ENCODE results near the gene NUP62CL. TPM values are rescaled to one million over a fixed set of nuclear protein-coding genes. Genes with fewer than 3 reads are reported as not detected.

NUP62CL gene
- polyA plus RNA-seq, 1 donor from 2014 or later, result 1.9 TPM

GRCh38 chrX:107154787-107155620 is 51.2 kb downstream of the NUP62CL start:
- H4K20me1 ChIP-seq (ENCODE audit: insufficient read depth), result no peaks in the 10 kb centered on the region
- no peak overlapping the region for H2AFZ ChIP-seq (ENCODE audit: low read depth, low read length)
- TF ChIP-seq EZH2 (IDR thresholded peaks at IDR 0.05; ENCODE audit: borderline replicate concordance, insufficient read depth, low read length, poor library complexity, severe bottlenecking) (no peak), EP300 (conservative IDR thresholded peaks at IDR 0.05; ENCODE audit: poor library complexity, severe bottlenecking) (no peak), MXI1 (conservative IDR thresholded peaks at IDR 0.05; ENCODE audit: poor library complexity, severe bottlenecking) (no peak), RAD21 (conservative IDR thresholded peaks at IDR 0.05) (no peak), SMC3 (conservative IDR thresholded peaks at IDR 0.05; ENCODE audit: poor library complexity) (no peak), POLR2AphosphoS5 (IDR thresholded peaks at IDR 0.05) (no peak), CTCF (IDR thresholded peaks at IDR 0.05; ENCODE audit: poor library complexity, severe bottlenecking) (no peak), TAF1 (IDR thresholded peaks at IDR 0.05; ENCODE audit: low read depth) (no peak)
- TF ChIP-seq, protein P1, sequence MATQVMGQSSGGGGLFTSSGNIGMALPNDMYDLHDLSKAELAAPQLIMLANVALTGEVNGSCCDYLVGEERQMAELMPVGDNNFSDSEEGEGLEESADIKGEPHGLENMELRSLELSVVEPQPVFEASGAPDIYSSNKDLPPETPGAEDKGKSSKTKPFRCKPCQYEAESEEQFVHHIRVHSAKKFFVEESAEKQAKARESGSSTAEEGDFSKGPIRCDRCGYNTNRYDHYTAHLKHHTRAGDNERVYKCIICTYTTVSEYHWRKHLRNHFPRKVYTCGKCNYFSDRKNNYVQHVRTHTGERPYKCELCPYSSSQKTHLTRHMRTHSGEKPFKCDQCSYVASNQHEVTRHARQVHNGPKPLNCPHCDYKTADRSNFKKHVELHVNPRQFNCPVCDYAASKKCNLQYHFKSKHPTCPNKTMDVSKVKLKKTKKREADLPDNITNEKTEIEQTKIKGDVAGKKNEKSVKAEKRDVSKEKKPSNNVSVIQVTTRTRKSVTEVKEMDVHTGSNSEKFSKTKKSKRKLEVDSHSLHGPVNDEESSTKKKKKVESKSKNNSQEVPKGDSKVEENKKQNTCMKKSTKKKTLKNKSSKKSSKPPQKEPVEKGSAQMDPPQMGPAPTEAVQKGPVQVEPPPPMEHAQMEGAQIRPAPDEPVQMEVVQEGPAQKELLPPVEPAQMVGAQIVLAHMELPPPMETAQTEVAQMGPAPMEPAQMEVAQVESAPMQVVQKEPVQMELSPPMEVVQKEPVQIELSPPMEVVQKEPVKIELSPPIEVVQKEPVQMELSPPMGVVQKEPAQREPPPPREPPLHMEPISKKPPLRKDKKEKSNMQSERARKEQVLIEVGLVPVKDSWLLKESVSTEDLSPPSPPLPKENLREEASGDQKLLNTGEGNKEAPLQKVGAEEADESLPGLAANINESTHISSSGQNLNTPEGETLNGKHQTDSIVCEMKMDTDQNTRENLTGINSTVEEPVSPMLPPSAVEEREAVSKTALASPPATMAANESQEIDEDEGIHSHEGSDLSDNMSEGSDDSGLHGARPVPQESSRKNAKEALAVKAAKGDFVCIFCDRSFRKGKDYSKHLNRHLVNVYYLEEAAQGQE (IDR thresholded peaks at IDR 0.05; ENCODE audit: borderline replicate concordance), result no peak
- no peak overlapping the region for H3K4me2 ChIP-seq (ENCODE audit: low read length)
- no peak overlapping the region for H3K27ac ChIP-seq (ENCODE audit: low read length)
- H3K4me3 ChIP-seq (ENCODE audit: low read length), result no peak overlapping the region
- no peak overlapping the region for H3K9ac ChIP-seq (ENCODE audit: low read length)
- no peaks in the 10 kb centered on the region for H3K9me3 ChIP-seq (ENCODE audit: low read length)
- H3F3A ChIP-seq (ENCODE audit: insufficient read depth, low read length, poor library complexity, severe bottlenecking), result no peaks in the 10 kb centered on the region
- no peaks in the 10 kb centered on the region for H3K9me2 ChIP-seq (ENCODE audit: insufficient read depth, low read length)
- H3K36me3 ChIP-seq (ENCODE audit: insufficient read depth, low read length), result no peaks in the 10 kb centered on the region
- H3K27me3 ChIP-seq (ENCODE audit: insufficient read depth, low read depth, low read length), result no peaks in the 10 kb centered on the region
- no peaks in the 10 kb centered on the region for H3K79me2 ChIP-seq (replicated peaks; ENCODE audit: insufficient read depth, low read length)

- no peak overlapping the region for H3K4me3 ChIP-seq (ENCODE audit: low read length)
- H3K79me2 ChIP-seq (replicated peaks; ENCODE audit: insufficient read depth, low read length), result no peaks in the 10 kb centered on the region
- H3K36me3 ChIP-seq (ENCODE audit: insufficient read depth, low read length), result no peaks in the 10 kb centered on the region
- H2AFZ ChIP-seq (ENCODE audit: low read depth, low read length), result no peak overlapping the region
- H3K9ac ChIP-seq (ENCODE audit: low read length), result no peak overlapping the region
- H3K9me2 ChIP-seq (ENCODE audit: insufficient read depth, low read length), result no peaks in the 10 kb centered on the region
- no peaks in the 10 kb centered on the region for H3K27me3 ChIP-seq (ENCODE audit: insufficient read depth, low read depth, low read length)
- H3F3A ChIP-seq (ENCODE audit: insufficient read depth, low read length, poor library complexity, severe bottlenecking), result no peaks in the 10 kb centered on the region
- H3K9me3 ChIP-seq (ENCODE audit: low read length), result no peaks in the 10 kb centered on the region
- H4K20me1 ChIP-seq (ENCODE audit: insufficient read depth), result no peaks in the 10 kb centered on the region
- H3K4me2 ChIP-seq (ENCODE audit: low read length), result no peak overlapping the region
- H3K27ac ChIP-seq (ENCODE audit: low read length), result no peak overlapping the region
- TF ChIP-seq EP300 (conservative IDR thresholded peaks at IDR 0.05; ENCODE audit: poor library complexity, severe bottlenecking) (no peak), RAD21 (conservative IDR thresholded peaks at IDR 0.05) (no peak), EZH2 (IDR thresholded peaks at IDR 0.05; ENCODE audit: borderline replicate concordance, insufficient read depth, low read length, poor library complexity, severe bottlenecking) (no peak), TAF1 (IDR thresholded peaks at IDR 0.05; ENCODE audit: low read depth) (no peak), CTCF (IDR thresholded peaks at IDR 0.05; ENCODE audit: poor library complexity, severe bottlenecking) (no peak), SMC3 (conservative IDR thresholded peaks at IDR 0.05; ENCODE audit: poor library complexity) (no peak), POLR2AphosphoS5 (IDR thresholded peaks at IDR 0.05) (no peak)
- TF ChIP-seq, protein P1 (IDR thresholded peaks at IDR 0.05; ENCODE audit: borderline replicate concordance), result no peak
Measured at GRCh38 chrX:107153005-107153404, 53.2 kb downstream of the NUP62CL start.
